ENCODE results near the gene SMC6.

DNA sequence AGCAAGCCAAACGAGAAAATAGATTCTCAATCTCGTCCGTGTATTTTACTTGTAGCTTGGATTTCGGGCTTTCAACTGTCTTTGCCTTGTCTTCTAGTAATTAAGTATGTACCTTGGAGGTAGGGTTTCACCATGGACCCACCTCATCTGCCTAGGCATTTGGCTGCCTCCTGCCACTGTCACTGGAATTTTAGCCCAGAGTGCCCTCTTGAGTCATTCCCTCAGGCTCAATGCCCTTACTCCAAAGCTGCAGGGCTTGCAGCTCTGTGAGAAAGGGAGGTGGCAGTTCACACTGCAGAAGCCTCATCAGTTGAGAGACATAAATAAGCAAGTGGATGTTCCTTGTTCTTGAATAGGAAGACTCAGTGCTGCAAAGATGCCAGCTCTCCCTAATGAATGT is 123.5 kb downstream of the SMC6 start:
- TF ChIP-seq POLR2A (IDR thresholded peaks at IDR 0.05), result no peak
- TF ChIP-seq, protein P1, sequence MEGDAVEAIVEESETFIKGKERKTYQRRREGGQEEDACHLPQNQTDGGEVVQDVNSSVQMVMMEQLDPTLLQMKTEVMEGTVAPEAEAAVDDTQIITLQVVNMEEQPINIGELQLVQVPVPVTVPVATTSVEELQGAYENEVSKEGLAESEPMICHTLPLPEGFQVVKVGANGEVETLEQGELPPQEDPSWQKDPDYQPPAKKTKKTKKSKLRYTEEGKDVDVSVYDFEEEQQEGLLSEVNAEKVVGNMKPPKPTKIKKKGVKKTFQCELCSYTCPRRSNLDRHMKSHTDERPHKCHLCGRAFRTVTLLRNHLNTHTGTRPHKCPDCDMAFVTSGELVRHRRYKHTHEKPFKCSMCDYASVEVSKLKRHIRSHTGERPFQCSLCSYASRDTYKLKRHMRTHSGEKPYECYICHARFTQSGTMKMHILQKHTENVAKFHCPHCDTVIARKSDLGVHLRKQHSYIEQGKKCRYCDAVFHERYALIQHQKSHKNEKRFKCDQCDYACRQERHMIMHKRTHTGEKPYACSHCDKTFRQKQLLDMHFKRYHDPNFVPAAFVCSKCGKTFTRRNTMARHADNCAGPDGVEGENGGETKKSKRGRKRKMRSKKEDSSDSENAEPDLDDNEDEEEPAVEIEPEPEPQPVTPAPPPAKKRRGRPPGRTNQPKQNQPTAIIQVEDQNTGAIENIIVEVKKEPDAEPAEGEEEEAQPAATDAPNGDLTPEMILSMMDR (IDR thresholded peaks at IDR 0.05), result no peak

All from thyroid gland (tissue), 4 donors.